Head of caudate nucleus (tissue), 42 donors: ENCODE results near the gene CDH13.

Experiments
- DNase-seq, 42 donors: peaks; one replicate each; pipeline versions ENCODE4 v3.0.0 to v3.0.0-alpha.2; 2020 to 2021; ENCODE audit warnings: mixed read lengths in 7 of 42
- intact Hi-C: fragments of 100-400 bp; cut with DNase I; formaldehyde crosslinking; loops from one replicate; pipeline ENCODE4 v1.15.0; 2022

The CDH13 gene

GRCh38 chr16:83037102-83037501 lies 410.3 kb downstream of the CDH13 start:
- DNase-seq: no peak
- intact Hi-C loops: no loop called here

- intact Hi-C loops: no loop called here
- DNase-seq: no peak
These were observed 411.1 kb downstream of the CDH13 start for GRCh38 chr16:83037884-83038283.

- intact Hi-C loops: no loop called here
- no peak for DNase-seq
These were observed 413.4 kb downstream of the CDH13 start for GRCh38 chr16:83040174-83040573.

GRCh38 chr16:83044589-83044988 lies 417.8 kb downstream of the CDH13 start:
- intact Hi-C loops: no loop called here
- DNase-seq: no peak

GRCh38 chr16:83045790-83046189 lies 419.0 kb downstream of the CDH13 start:
- no peak for DNase-seq
- intact Hi-C loops: no loop called here

- DNase-seq: no peak
- intact Hi-C loops: no loop called here
These were observed 419.9 kb downstream of the CDH13 start for GRCh38 chr16:83046664-83047063.

- intact Hi-C loops: no loop called here
- DNase-seq: no peak
These were observed 424.7 kb downstream of the CDH13 start for GRCh38 chr16:83051451-83051850.

- intact Hi-C loops: no loop called here
- no peak for DNase-seq
These were observed 427.5 kb downstream of the CDH13 start for GRCh38 chr16:83054283-83054682.

- DNase-seq: no peak
- intact Hi-C loops: no loop called here
These were observed 431.6 kb downstream of the CDH13 start for GRCh38 chr16:83058376-83058775.

- no peak for DNase-seq
- intact Hi-C loops: no loop called here
These were observed 432.5 kb downstream of the CDH13 start for GRCh38 chr16:83059237-83059636.

GRCh38 chr16:83066011-83066410 lies 439.2 kb downstream of the CDH13 start:
- no peak for DNase-seq
- intact Hi-C loops: no loop called here

GRCh38 chr16:83066881-83067280 lies 440.1 kb downstream of the CDH13 start:
- intact Hi-C loops: no loop called here
- DNase-seq: no peak

- intact Hi-C loops: no loop called here
- no peak for DNase-seq
These were observed 441.9 kb downstream of the CDH13 start for GRCh38 chr16:83068686-83069085.

GRCh38 chr16:83070416-83071209 lies 443.8 kb downstream of the CDH13 start:
- intact Hi-C loops: no loop called here
- DNase-seq: no peak

- intact Hi-C loops: no loop called here
These were observed 449.2 kb downstream of the CDH13 start for GRCh38 chr16:83075956-83076355.

GRCh38 chr16:83083361-83083760 lies 456.6 kb downstream of the CDH13 start:
- DNase-seq: no peak
- intact Hi-C loops: no loop called here

More at GRCh38 chr16:83075956-83076355, 449.2 kb downstream of the CDH13 start:
- DNase-seq: no peak

GRCh38 chr16:83085660-83086059 lies 458.9 kb downstream of the CDH13 start:
- no peak for DNase-seq
- intact Hi-C loops: no loop called here

GRCh38 chr16:83095941-83096692 lies 469.3 kb downstream of the CDH13 start:
- intact Hi-C loops: no loop called here
- DNase-seq: no peak

GRCh38 chr16:83098536-83098935 lies 471.8 kb downstream of the CDH13 start:
- intact Hi-C loops: no loop called here

GRCh38 chr16:83100679-83101078 lies 473.9 kb downstream of the CDH13 start:
- intact Hi-C loops: no loop called here
- no peak for DNase-seq

More at GRCh38 chr16:83098536-83098935, 471.8 kb downstream of the CDH13 start:
- DNase-seq: no peak

- intact Hi-C loops: no loop called here
- no peak for DNase-seq
These were observed 475.6 kb downstream of the CDH13 start for GRCh38 chr16:83102336-83102735.
